Smooth muscle cell (in vitro differentiated cells): ENCODE results near the gene NUDT16L1. TPM values are rescaled to one million over a fixed set of nuclear protein-coding genes. Genes with fewer than 3 reads are reported as not detected.

Source experiments
- DNase-seq: peaks from one replicate; lab custom pipeline; 2025; ENCODE audit not compliant: unreplicated experiment; lab: John Stamatoyannopoulos, UW
- H2AFZ ChIP-seq: fragments of 200-600 bp; sonication (generic); 2 replicates; pipeline ENCODE4 v1.6.0; 2016; ENCODE audit warnings: antibody characterized with exemption, low read depth, mild to moderate bottlenecking
- H3F3A ChIP-seq: fragments of 200-600 bp; sonication (generic); 2 replicates; pipeline ENCODE4 v1.6.0; 2017; ENCODE audit warnings: antibody characterized with exemption, low read depth
- H3K27ac ChIP-seq: fragments of 200-600 bp; sonication (generic); 2 replicates; pipeline ENCODE4 v1.5.1; 2016; ENCODE audit warnings: low read depth, mild to moderate bottlenecking
- H3K27me3 ChIP-seq: fragments of 200-600 bp; sonication (generic); 2 replicates; pipeline ENCODE4 v1.6.1; 2016; ENCODE audit warnings: low read depth, mild to moderate bottlenecking
- H3K36me3 ChIP-seq: fragments of 200-600 bp; sonication (generic); 2 replicates; pipeline ENCODE4 v1.5.1; 2016; ENCODE audit warnings: low read depth
- H3K4me1 ChIP-seq: fragments of 200-600 bp; sonication (generic); 2 replicates; pipeline ENCODE4 v1.5.1; 2016; ENCODE audit warnings: low read depth
- H3K4me2 ChIP-seq: fragments of 200-600 bp; sonication (generic); 2 replicates; pipeline ENCODE4 v1.6.0; 2016; ENCODE audit warnings: mild to moderate bottlenecking
- H3K4me3 ChIP-seq: fragments of 200-600 bp; sonication (generic); 2 replicates; pipeline ENCODE4 v1.5.1; 2016; ENCODE audit warnings: mild to moderate bottlenecking
- H3K79me2 ChIP-seq: fragments of 200-600 bp; sonication (generic); 2 replicates; pipeline ENCODE4 v1.6.0; 2016; ENCODE audit warnings: low read depth, mild to moderate bottlenecking
- H3K9ac ChIP-seq: fragments of 200-600 bp; sonication (generic); 2 replicates; pipeline ENCODE4 v1.6.0; 2016; ENCODE audit warnings: low read depth
- H3K9me3 ChIP-seq: fragments of 200-600 bp; sonication (generic); replicated peaks from 2 replicates; pipeline ENCODE4 v1.5.1; 2016; ENCODE audit warnings: low read depth
- H4K20me1 ChIP-seq: fragments of 200-600 bp; sonication (generic); 2 replicates; pipeline ENCODE4 v1.6.0; 2016; ENCODE audit warnings: low read depth
- CTCF ChIP-seq: fragments of 200-600 bp; sonication (generic); IDR thresholded peaks from 2 replicates; pipeline ENCODE4 v1.5.1; 2017; ENCODE audit warnings: borderline replicate concordance, mild to moderate bottlenecking, antibody characterized with exemption; ENCODE audit not compliant: insufficient read depth, poor library complexity, severe bottlenecking
- WGBS: methylation state at CpG from one replicate; pipeline ENCODE4 v1.1.7; 2016; ENCODE audit warnings: low lambda C conversion rate; 5-methylcytosine and 5-hydroxymethylcytosine counted together
- polyA plus RNA-seq: library from polyadenylated mRNA; unstranded; fragments of >200 nt; fragmentation: Nextera tagmentation; extraction: Ambion mirVana; gene quantifications from 2 replicates; pipeline ENCODE4 v1.2.1, GENCODE V29; 2016
- total RNA-seq: library from RNA; depleted of rRNA; stranded (reverse); fragments of >200 nt; gene quantifications from 2 replicates; pipeline ENCODE4 v1.2.3, GENCODE V29; 2014

Gene NUDT16L1
- total and polyA plus RNA-seq, 2 experiments from 2014 or later = 17.6 to 48.3 TPM

GRCh38 chr16:4684058-4684715 is 9.2 kb upstream of the NUDT16L1 start:
- WGBS = 97% methylated on average over 23 of the region's 23 CpGs
- Histone ChIP-seq H3K4me2 (no peak overlapping the region), H3K4me3 (no peak overlapping the region), H3K9ac (no peak overlapping the region), H3K36me3 (no peaks in the 10 kb centered on the region), H2AFZ (no peak overlapping the region), H3K79me2 (no peaks in the 10 kb centered on the region), H3K9me3 (no peaks in the 10 kb centered on the region), H3F3A (no peaks in the 10 kb centered on the region), H3K4me1 (no peaks in the 10 kb centered on the region), H3K27me3 (no peaks in the 10 kb centered on the region), H3K27ac (no peak overlapping the region), H4K20me1 (peaks cover 24% of the 10 kb centered on the region)
- no peak for DNase-seq
- no peak for TF ChIP-seq CTCF

GRCh38 chr16:4684763-4685162 is 8.6 kb upstream of the NUDT16L1 start:
- peaks cover 18% of the 10 kb centered on the region for H4K20me1 ChIP-seq
- no peak overlapping the region for H3K27ac ChIP-seq
- H3K4me2 ChIP-seq = no peak overlapping the region
- no peak overlapping the region for H2AFZ ChIP-seq
- no peak for TF ChIP-seq CTCF
- H3K36me3 ChIP-seq = no peaks in the 10 kb centered on the region
- no peaks in the 10 kb centered on the region for H3K79me2 ChIP-seq
- H3K27me3 ChIP-seq = no peaks in the 10 kb centered on the region
- H3F3A ChIP-seq = no peaks in the 10 kb centered on the region
- DNase-seq = no peak
- WGBS = 93% methylated on average over 13 of the region's 13 CpGs
- no peak overlapping the region for H3K4me3 ChIP-seq
- H3K4me1 ChIP-seq = no peaks in the 10 kb centered on the region
- H3K9me3 ChIP-seq = no peaks in the 10 kb centered on the region
- H3K9ac ChIP-seq = no peak overlapping the region

GRCh38 chr16:4685292-4685691 is 8.1 kb upstream of the NUDT16L1 start:
- H3F3A ChIP-seq = no peaks in the 10 kb centered on the region
- no peaks in the 10 kb centered on the region for H3K9me3 ChIP-seq
- no peak overlapping the region for H3K4me2 ChIP-seq
- WGBS = 92% methylated on average over 13 of the region's 13 CpGs
- no peak for DNase-seq
- no peak for TF ChIP-seq CTCF
- no peak overlapping the region for H3K4me3 ChIP-seq
- H3K9ac ChIP-seq = no peak overlapping the region
- no peak overlapping the region for H3K27ac ChIP-seq
- H3K79me2 ChIP-seq = no peaks in the 10 kb centered on the region
- peaks cover 14% of the 10 kb centered on the region for H4K20me1 ChIP-seq
- H3K27me3 ChIP-seq = no peaks in the 10 kb centered on the region
- no peaks in the 10 kb centered on the region for H3K36me3 ChIP-seq
- no peak overlapping the region for H2AFZ ChIP-seq
- no peaks in the 10 kb centered on the region for H3K4me1 ChIP-seq
